ENCODE measurements around the gene SERGEF. TPM values are rescaled to one million over a fixed set of nuclear protein-coding genes. Genes with fewer than 3 reads are reported as not detected.
A peak's percentile ranks its signal among the peaks of the same experiment; 100 is the strongest.

SERGEF gene
- total and polyA plus RNA-seq, 2 of the 13 experiments (the other 11 are each of a cell fraction or from before 2014, with no cell fraction given): 54.5 to 114 TPM

DNA sequence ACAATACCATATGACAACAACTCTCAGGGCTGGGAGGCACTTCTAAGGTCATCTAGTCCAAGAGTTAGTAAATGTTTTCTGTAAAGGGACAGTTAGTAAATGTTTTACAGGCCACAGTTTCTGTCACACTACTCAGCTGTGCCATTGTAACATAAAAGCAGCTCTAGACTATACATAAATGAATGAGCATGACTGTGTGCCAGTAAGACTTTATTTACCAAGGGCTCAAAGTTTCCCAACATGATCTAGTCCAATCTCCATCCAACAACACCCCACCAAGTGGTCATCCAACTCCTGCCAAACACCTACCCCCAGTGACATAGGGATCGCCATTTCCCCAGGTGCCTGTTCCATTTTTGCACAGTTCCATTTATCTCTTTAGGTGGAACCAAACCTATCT, 12.1 kb downstream of the SERGEF start (continued):
- TF ChIP-seq, protein P1, sequence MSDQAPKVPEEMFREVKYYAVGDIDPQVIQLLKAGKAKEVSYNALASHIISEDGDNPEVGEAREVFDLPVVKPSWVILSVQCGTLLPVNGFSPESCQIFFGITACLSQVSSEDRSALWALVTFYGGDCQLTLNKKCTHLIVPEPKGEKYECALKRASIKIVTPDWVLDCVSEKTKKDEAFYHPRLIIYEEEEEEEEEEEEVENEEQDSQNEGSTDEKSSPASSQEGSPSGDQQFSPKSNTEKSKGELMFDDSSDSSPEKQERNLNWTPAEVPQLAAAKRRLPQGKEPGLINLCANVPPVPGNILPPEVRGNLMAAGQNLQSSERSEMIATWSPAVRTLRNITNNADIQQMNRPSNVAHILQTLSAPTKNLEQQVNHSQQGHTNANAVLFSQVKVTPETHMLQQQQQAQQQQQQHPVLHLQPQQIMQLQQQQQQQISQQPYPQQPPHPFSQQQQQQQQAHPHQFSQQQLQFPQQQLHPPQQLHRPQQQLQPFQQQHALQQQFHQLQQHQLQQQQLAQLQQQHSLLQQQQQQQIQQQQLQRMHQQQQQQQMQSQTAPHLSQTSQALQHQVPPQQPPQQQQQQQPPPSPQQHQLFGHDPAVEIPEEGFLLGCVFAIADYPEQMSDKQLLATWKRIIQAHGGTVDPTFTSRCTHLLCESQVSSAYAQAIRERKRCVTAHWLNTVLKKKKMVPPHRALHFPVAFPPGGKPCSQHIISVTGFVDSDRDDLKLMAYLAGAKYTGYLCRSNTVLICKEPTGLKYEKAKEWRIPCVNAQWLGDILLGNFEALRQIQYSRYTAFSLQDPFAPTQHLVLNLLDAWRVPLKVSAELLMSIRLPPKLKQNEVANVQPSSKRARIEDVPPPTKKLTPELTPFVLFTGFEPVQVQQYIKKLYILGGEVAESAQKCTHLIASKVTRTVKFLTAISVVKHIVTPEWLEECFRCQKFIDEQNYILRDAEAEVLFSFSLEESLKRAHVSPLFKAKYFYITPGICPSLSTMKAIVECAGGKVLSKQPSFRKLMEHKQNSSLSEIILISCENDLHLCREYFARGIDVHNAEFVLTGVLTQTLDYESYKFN (CRISPR knock-in tag; conservative IDR thresholded peaks at IDR 0.05): peak; percentile 93
- TF ChIP-seq MYNN (CRISPR knock-in tag; IDR thresholded peaks at IDR 0.05; ENCODE audit: low read depth): 0 out of 2 replicates have a peak, but pooled peaks have one; percentile 55
- TF ChIP-seq, protein P2, sequence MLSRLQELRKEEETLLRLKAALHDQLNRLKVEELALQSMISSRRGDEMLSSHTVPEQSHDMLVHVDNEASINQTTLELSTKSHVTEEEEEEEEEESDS (CRISPR knock-in tag; IDR thresholded peaks at IDR 0.05; ENCODE audit: borderline replicate concordance): no peak
- TF ChIP-seq CEBPG (CRISPR knock-in tag; IDR thresholded peaks at IDR 0.05): peak; percentile 75
- no peak for TF ChIP-seq TCF7L2 (IDR thresholded peaks at IDR 0.05; ENCODE audit: low read depth, low read length)
- peak; percentile 62; the same call in 1 of the 3 replicates for TF ChIP-seq MXI1 (IDR thresholded peaks at IDR 0.05; ENCODE audit: borderline replicate concordance, low read depth, low read length)
- peak; percentile 80; the same call in 1 of the 2 replicates for TF ChIP-seq CEBPB (IDR thresholded peaks at IDR 0.05; ENCODE audit: borderline replicate concordance, low read depth, low read length)
- TF ChIP-seq, protein P3, sequence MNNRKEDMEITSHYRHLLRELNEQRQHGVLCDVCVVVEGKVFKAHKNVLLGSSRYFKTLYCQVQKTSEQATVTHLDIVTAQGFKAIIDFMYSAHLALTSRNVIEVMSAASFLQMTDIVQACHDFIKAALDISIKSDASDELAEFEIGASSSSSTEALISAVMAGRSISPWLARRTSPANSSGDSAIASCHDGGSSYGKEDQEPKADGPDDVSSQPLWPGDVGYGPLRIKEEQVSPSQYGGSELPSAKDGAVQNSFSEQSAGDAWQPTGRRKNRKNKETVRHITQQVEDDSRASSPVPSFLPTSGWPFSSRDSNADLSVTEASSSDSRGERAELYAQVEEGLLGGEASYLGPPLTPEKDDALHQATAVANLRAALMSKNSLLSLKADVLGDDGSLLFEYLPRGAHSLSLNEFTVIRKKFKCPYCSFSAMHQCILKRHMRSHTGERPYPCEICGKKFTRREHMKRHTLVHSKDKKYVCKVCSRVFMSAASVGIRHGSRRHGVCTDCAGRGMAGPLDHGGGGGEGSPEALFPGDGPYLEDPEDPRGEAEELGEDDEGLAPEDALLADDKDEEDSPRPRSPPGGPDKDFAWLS (CRISPR knock-in tag; IDR thresholded peaks at IDR 0.05; ENCODE audit: borderline replicate concordance): no peak
- TF ChIP-seq NCOR1 (IDR thresholded peaks at IDR 0.05; ENCODE audit: borderline replicate concordance, low read length): peak; percentile 74; the same call in 1 of the 2 replicates
- 0 out of 2 replicates have a peak, but pooled peaks have one; percentile 48 for TF ChIP-seq ARID2 (CRISPR knock-in tag; IDR thresholded peaks at IDR 0.05; ENCODE audit: borderline replicate concordance)
- TF ChIP-seq ZNF367 (CRISPR knock-in tag; IDR thresholded peaks at IDR 0.05; ENCODE audit: borderline replicate concordance): no peak
- TF ChIP-seq KLF9 (CRISPR knock-in tag; IDR thresholded peaks at IDR 0.05; ENCODE audit: low read depth): no peak
- TF ChIP-seq GATAD2A (CRISPR knock-in tag; IDR thresholded peaks at IDR 0.05): peak; percentile 85
- TF ChIP-seq ZEB1 (IDR thresholded peaks at IDR 0.05; ENCODE audit: insufficient replicate concordance, low read depth): no peak
- peak; percentile 68; the same call in 1 of the 2 replicates for TF ChIP-seq MIER2 (CRISPR knock-in tag; IDR thresholded peaks at IDR 0.05)
- 0 out of 2 replicates have a peak, but pooled peaks have one; percentile 46 for TF ChIP-seq NR2F2 (IDR thresholded peaks at IDR 0.05; ENCODE audit: borderline replicate concordance, low read depth)
- no peak for TF ChIP-seq NRL (CRISPR knock-in tag; IDR thresholded peaks at IDR 0.05; ENCODE audit: borderline replicate concordance)
- peak; percentile 58; the same call in 1 of the 2 replicates for TF ChIP-seq MIER3 (CRISPR knock-in tag; IDR thresholded peaks at IDR 0.05; ENCODE audit: borderline replicate concordance)
- no peak for TF ChIP-seq PLRG1 (conservative IDR thresholded peaks at IDR 0.05)
- no peak for TF ChIP-seq BRCA1 (CRISPR knock-in tag; IDR thresholded peaks at IDR 0.05)
- TF ChIP-seq ZKSCAN5 (CRISPR knock-in tag; IDR thresholded peaks at IDR 0.05): no peak
- TF ChIP-seq, protein P4, sequence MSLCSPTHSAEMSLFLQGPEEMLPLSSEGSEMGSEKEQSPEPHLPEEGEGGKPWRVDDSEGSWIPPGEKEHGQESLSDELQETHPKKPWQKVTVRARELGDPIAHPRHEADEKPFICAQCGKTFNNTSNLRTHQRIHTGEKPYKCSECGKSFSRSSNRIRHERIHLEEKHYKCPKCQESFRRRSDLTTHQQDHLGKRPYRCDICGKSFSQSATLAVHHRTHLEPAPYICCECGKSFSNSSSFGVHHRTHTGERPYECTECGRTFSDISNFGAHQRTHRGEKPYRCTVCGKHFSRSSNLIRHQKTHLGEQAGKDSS (CRISPR knock-in tag; IDR thresholded peaks at IDR 0.05; ENCODE audit: borderline replicate concordance, low read depth): no peak
- TF ChIP-seq RFX5 (IDR thresholded peaks at IDR 0.05; ENCODE audit: low read depth, low read length): no peak
- no peak for TF ChIP-seq SOX6 (IDR thresholded peaks at IDR 0.05)
- TF ChIP-seq SOX6 (CRISPR knock-in tag; IDR thresholded peaks at IDR 0.05): peak; percentile 91
- no peak for TF ChIP-seq ZNF746 (CRISPR knock-in tag; IDR thresholded peaks at IDR 0.05)
- TF ChIP-seq CBFB (CRISPR knock-in tag; IDR thresholded peaks at IDR 0.05): no peak
- TF ChIP-seq MIXL1 (CRISPR knock-in tag; IDR thresholded peaks at IDR 0.05): 0 out of 2 replicates have a peak, but pooled peaks have one; percentile 42
- peak; percentile 61; the same call in 1 of the 2 replicates for TF ChIP-seq ZNF331 (CRISPR knock-in tag; IDR thresholded peaks at IDR 0.05)
